ENCODE results near the gene MSI2. TPM values are rescaled to one million over a fixed set of nuclear protein-coding genes. Genes with fewer than 3 reads are reported as not detected.

The MSI2 gene
- total and polyA plus RNA-seq, 5 experiments from 2014 or later: 2.5 to 136 (median 4.9) TPM

- Mint-ChIP-seq H3K27me3 (no peaks in the 10 kb centered on the region), H3K27ac (peak overlapping the region in 6 of 10 donors; percentile 19 to 86 (median 36)), H3K4me3 (no peak overlapping the region), H3K36me3 (peaks cover 0 to 13% (median 7%) of the 10 kb centered on the region in 3 donors), H3K4me1 (peaks cover 27 to 91% (median 59%) of the 10 kb centered on the region in 4 donors), H3K9me3 (no peaks in the 10 kb centered on the region)
- DNase-seq (no peak), ATAC-seq (no peak)
- POLR2A ChIA-PET: no interaction called here
Measured at GRCh38 chr17:57553991-57554825, 297.9 kb downstream of the MSI2 start.

DNA sequence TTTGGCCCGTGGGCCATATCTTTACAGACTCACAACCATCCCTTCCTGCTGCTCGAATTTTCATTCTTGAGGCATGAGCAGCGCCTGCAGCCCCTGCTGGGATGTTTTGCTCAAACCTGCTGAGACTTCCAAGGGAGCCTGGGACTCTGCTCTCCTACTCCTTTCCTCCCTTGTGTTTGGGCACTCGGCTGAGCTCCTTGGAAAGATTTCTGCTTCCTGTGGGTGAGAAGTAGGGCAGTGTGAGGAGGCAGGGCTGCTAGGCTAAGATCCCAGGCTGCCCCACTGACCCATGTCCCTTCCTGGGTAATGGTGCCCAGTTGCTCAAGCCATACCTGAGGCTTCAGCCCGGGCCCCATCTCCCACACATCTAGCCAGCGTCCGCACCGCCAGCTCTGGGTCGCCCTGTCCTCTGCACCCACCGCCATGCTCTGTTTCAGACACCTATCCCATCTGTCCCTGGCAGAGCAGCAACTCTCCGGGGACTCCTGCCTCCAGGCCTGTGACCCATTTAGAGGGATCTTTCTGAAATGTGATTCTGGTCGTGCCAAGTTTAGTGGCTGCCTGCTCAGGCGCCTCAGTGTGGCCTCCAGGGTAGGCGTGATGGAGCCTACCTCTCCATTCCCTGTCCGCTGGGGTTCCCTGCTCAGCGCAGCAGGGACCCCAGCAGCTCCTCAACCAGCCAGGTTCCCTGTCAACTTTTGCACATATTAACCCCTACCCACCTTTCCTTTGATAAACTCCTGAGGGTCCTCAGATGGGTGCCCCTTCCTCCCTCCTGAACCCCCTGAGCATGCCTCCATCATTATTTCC, 298.7 kb downstream of the MSI2 start:
- DNase-seq: no peak
- ATAC-seq: no peak
- Mint-ChIP-seq H3K4me3 (no peak overlapping the region), H3K4me1 (peaks cover 23 to 88% (median 51%) of the 10 kb centered on the region in 4 donors), H3K27ac (peak overlapping the region in 6 of 10 donors; percentile 16 to 71 (median 37)), H3K9me3 (no peaks in the 10 kb centered on the region), H3K36me3 (peaks cover 0 to 13% (median 7%) of the 10 kb centered on the region in 3 donors), H3K27me3 (no peaks in the 10 kb centered on the region)
- POLR2A ChIA-PET: no interaction called here

DNA sequence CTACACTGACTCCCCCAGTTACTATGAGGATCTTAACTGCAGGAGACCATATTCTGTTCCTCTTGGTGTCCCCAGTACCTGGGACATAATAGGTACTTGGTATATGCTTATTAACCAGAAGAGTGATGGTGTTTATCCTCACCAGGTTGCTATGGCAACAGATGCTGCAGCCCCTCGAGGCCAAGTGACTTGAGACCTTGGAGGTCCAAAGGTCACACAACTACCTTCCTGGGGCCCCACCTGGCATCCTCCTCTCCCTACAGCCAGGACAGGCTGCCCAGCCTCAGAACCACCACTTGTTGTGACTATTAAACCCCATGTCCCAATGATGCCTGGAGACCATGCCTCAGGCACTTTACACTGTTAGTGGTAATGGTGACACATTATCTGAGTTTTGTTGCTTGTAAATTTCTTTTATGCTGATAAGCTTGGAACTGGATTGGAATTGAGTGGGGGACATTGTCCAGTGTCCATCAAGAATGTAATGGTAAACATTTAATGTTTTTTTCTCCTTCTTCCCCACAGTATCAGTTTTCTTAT, 299.4 kb downstream of the MSI2 start:
- ATAC-seq: no peak
- POLR2A ChIA-PET: no interaction called here
- H3K27ac Mint-ChIP-seq: peak overlapping the region in 5 of 10 donors; percentile 16 to 71 (median 52)
- H3K36me3 Mint-ChIP-seq: peaks cover 0 to 13% (median 7%) of the 10 kb centered on the region in 3 donors
- H3K9me3 Mint-ChIP-seq: no peaks in the 10 kb centered on the region
- H3K4me3 Mint-ChIP-seq: no peak overlapping the region
- peaks cover 23 to 84% (median 49%) of the 10 kb centered on the region in 4 donors for H3K4me1 Mint-ChIP-seq
- no peak for DNase-seq
- no peaks in the 10 kb centered on the region for H3K27me3 Mint-ChIP-seq

DNA sequence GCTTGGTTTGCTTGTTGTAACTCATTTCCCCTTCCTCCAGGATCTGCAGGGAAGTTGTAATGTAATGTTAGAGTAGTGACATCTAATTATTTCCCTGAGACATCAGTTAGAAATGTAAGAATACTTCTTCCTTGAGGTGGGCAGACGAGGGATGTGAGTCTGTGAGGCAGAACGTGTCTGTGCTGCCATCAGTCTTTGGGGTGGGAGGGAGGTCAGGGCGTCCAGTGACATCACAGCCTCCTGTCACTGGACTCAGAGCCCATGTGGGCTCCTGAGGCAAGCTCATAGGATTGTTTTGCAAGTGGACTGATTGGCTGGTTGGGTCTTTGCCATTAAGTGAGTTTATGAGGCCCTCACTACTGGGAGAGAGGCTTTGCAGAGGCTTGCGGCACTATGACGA, 300.0 kb downstream of the MSI2 start:
- DNase-seq: no peak
- ATAC-seq: no peak
- H3K27me3 Mint-ChIP-seq: no peaks in the 10 kb centered on the region
- H3K27ac Mint-ChIP-seq: peak overlapping the region in 3 of 10 donors; percentile 17 to 19 (median 18)
- H3K36me3 Mint-ChIP-seq: peaks cover 0 to 13% (median 7%) of the 10 kb centered on the region in 3 donors
- POLR2A ChIA-PET: no interaction called here
- H3K4me1 Mint-ChIP-seq: peaks cover 19 to 84% (median 47%) of the 10 kb centered on the region in 4 donors
- no peaks in the 10 kb centered on the region for H3K9me3 Mint-ChIP-seq
- no peak overlapping the region for H3K4me3 Mint-ChIP-seq

DNA sequence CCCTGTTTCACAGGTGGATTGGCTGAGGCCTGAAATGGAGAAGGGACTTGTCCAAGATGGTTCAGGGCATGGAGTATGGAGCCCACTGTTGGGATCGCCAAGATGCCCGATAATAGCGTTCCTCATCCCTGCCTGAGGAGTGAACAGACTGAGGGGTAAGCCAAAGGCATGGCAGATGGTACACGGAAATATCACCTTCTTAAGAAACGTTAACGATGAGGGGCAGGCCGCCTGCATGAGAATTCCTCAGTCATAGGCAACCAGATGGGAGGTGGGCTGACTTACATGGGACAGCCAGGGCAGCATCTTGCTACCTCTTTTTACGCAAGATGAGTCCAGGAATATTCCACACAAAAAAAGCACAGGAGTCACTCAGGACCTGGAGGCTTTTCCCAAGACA, 300.7 kb downstream of the MSI2 start:
- POLR2A ChIA-PET: interaction anchor here (0.5 kb wide), 1 partner anchor 192 kb away, joined by 5 read pairs; no protein-coding TSS in a partner anchor
- Mint-ChIP-seq H3K4me3 (no peak overlapping the region), H3K27ac (peak overlapping the region in 2 of 10 donors; percentile 18 to 31), H3K27me3 (no peaks in the 10 kb centered on the region), H3K4me1 (peaks cover 14 to 80% (median 42%) of the 10 kb centered on the region in 4 donors), H3K36me3 (peaks cover 0 to 13% (median 7%) of the 10 kb centered on the region in 3 donors), H3K9me3 (no peaks in the 10 kb centered on the region)
- ATAC-seq (no peak), DNase-seq (no peak)

- no peak for ATAC-seq
Measured at GRCh38 chr17:57557416-57557815, 301.1 kb downstream of the MSI2 start.

GRCh38 chr17:57557834-57558681, 301.7 kb downstream of the MSI2 start:
- ATAC-seq (no peak), DNase-seq (no peak)
- POLR2A ChIA-PET: no interaction called here
- Mint-ChIP-seq H3K27ac (peak overlapping the region in 2 of 10 donors; percentile 28 to 44), H3K27me3 (no peaks in the 10 kb centered on the region), H3K9me3 (no peaks in the 10 kb centered on the region), H3K4me3 (peak overlapping the region in 1 of 10 donors; percentile 24), H3K36me3 (peaks cover 0 to 13% (median 7%) of the 10 kb centered on the region in 3 donors), H3K4me1 (peaks cover 8 to 69% (median 32%) of the 10 kb centered on the region in 4 donors)

More at GRCh38 chr17:57557416-57557815, 301.1 kb downstream of the MSI2 start:
- POLR2A ChIA-PET: interaction anchor here (0.5 kb wide), 1 partner anchor 192 kb away, joined by 5 read pairs; no protein-coding TSS in a partner anchor
- Mint-ChIP-seq H3K36me3 (peaks cover 0 to 13% (median 7%) of the 10 kb centered on the region in 3 donors), H3K27ac (no peak overlapping the region), H3K4me3 (no peak overlapping the region), H3K27me3 (no peaks in the 10 kb centered on the region), H3K9me3 (no peaks in the 10 kb centered on the region), H3K4me1 (peaks cover 12 to 75% (median 37%) of the 10 kb centered on the region in 4 donors)
- no peak for DNase-seq

GRCh38 chr17:57559226-57559625, 302.9 kb downstream of the MSI2 start:
- Mint-ChIP-seq H3K36me3 (peaks cover 0 to 13% (median 7%) of the 10 kb centered on the region in 3 donors), H3K27ac (peak overlapping the region in 3 of 10 donors; percentile 2 to 89 (median 68)), H3K27me3 (no peaks in the 10 kb centered on the region), H3K9me3 (no peaks in the 10 kb centered on the region), H3K4me1 (peaks cover 8 to 58% (median 31%) of the 10 kb centered on the region in 4 donors), H3K4me3 (no peak overlapping the region)
- POLR2A ChIA-PET: no interaction called here
- DNase-seq: no peak
- ATAC-seq: no peak

GRCh38 chr17:57559634-57560318, 303.5 kb downstream of the MSI2 start:
- H3K4me1 Mint-ChIP-seq: peaks cover 6 to 54% (median 28%) of the 10 kb centered on the region in 4 donors
- no peak for DNase-seq
- POLR2A ChIA-PET: no interaction called here
- peak overlapping the region in 1 of 10 donors; percentile 68 for H3K27ac Mint-ChIP-seq
- no peaks in the 10 kb centered on the region for H3K27me3 Mint-ChIP-seq
- H3K9me3 Mint-ChIP-seq: no peaks in the 10 kb centered on the region
- H3K36me3 Mint-ChIP-seq: peaks cover 0 to 13% (median 7%) of the 10 kb centered on the region in 3 donors
- no peak for ATAC-seq
- H3K4me3 Mint-ChIP-seq: no peak overlapping the region

DNA sequence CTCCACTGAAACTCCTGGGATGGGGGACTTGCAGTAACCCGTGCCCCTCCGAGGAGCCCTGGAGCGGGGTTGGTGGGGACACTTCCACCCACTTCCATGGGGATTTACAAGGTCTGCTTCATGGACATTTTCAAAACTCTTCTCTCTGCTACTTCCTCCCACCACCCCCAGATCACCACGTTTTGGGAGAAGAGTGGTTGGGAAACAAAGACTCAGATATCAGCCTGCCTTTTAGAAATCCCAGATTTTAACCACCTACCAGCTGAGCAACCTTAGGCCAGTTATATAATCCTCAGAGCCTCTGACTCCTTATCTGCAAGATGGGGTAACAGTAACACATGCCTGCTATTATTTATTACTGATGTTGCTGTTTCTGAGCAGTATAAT, 304.0 kb downstream of the MSI2 start:
- POLR2A ChIA-PET: no interaction called here
- no peak overlapping the region for H3K27ac Mint-ChIP-seq

DNA sequence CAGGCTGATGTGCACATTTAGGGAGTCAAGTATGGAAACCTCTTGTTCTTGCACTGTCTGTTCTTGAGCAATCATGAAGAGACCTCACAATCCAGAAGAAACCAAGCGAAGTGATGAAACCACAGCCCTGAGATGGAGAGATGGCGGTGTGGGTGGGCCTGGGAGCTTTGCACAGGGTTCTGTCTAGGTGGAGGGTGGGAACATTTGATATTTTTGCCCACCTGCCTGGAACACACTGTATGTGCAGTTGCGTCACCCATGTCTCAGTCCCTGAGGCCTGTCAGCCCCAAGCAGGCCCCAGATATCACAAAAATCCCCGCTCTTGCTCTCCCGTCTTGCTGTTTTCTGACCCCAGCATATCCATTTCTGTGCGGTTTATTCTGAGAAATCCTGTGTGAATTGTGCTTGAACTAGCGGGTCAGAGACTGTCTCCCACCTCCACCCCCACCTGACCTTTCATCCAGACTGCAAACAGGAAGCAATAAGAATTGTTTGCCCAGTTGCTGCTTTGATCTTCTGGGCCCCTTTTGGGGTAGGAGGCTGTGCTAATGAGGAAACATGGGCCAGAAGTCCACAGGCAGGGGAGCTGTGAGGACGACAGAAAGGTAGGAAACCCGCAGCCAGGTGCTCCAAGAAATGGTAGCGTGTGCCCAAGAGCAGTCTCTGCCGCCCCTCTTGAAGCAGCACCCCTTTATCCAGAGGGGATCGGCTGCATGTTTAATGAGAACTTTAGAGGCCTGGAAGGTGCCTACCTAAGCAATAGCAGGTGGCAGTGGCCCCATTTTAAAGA, 304.9 kb downstream of the MSI2 start:
- DNase-seq: no peak
- Mint-ChIP-seq H3K4me1 (peaks cover 5 to 39% (median 24%) of the 10 kb centered on the region in 4 donors), H3K4me3 (no peak overlapping the region), H3K9me3 (no peaks in the 10 kb centered on the region), H3K27me3 (no peaks in the 10 kb centered on the region), H3K36me3 (peaks cover 0 to 19% (median 3%) of the 10 kb centered on the region in 3 donors), H3K27ac (peak overlapping the region in 5 of 10 donors; percentile 3 to 65 (median 60))
- no peak for ATAC-seq
- POLR2A ChIA-PET: interaction anchor here (0.5 to 0.6 kb wide), 2 partner anchors 21 to 1658 kb away, joined by 5 to 6 read pairs; no protein-coding TSS in a partner anchor

More for the DNA sequence above, 304.0 kb downstream of the MSI2 start:
- ATAC-seq (no peak), DNase-seq (no peak)
- Mint-ChIP-seq H3K27me3 (no peaks in the 10 kb centered on the region), H3K4me3 (no peak overlapping the region), H3K36me3 (peaks cover 0 to 15% (median 6%) of the 10 kb centered on the region in 3 donors), H3K4me1 (peaks cover 7 to 49% (median 28%) of the 10 kb centered on the region in 4 donors), H3K9me3 (no peaks in the 10 kb centered on the region)
